KMS-11 (cell line): ENCODE measurements around the gene MGMT.

Source experiments
- H2AFZ ChIP-seq: fragments of 200-600 bp; sonication (generic); 2 replicates; pipeline ENCODE4 v1.6.1; 2016; ENCODE audit warnings: antibody characterized with exemption, mixed run types, low read depth
- H3K27ac ChIP-seq: fragments of 200-600 bp; sonication (generic); 2 replicates; pipeline ENCODE4 v1.6.1; 2016; ENCODE audit warnings: mild to moderate bottlenecking, mixed run types
- H3K27me3 ChIP-seq: fragments of 200-600 bp; sonication (generic); 2 replicates; pipeline ENCODE4 v1.6.1; 2017; ENCODE audit warnings: mild to moderate bottlenecking, low read depth, mixed run types, moderate library complexity; ENCODE audit not compliant: insufficient read depth
- H3K36me3 ChIP-seq: fragments of 200-600 bp; sonication (generic); 2 replicates; pipeline ENCODE4 v1.6.1; 2017; ENCODE audit warnings: mild to moderate bottlenecking, mixed run types; ENCODE audit not compliant: insufficient read depth
- H3K4me1 ChIP-seq: fragments of 200-600 bp; sonication (generic); 2 replicates; pipeline ENCODE4 v1.6.1; 2016; ENCODE audit warnings: mild to moderate bottlenecking, low read depth, mixed run types; ENCODE audit not compliant: poor library complexity, severe bottlenecking
- H3K4me2 ChIP-seq: fragments of 200-600 bp; sonication (generic); 2 replicates; pipeline ENCODE4 v1.7.0; 2016; ENCODE audit warnings: mild to moderate bottlenecking, mixed run types
- H3K4me3 ChIP-seq: fragments of 200-600 bp; sonication (generic); IDR thresholded peaks from 2 replicates; pipeline ENCODE4 v1.6.1; 2017; ENCODE audit warnings: low read depth, low read length, mixed read lengths; ENCODE audit not compliant: insufficient read depth
- H3K79me2 ChIP-seq: fragments of 200-600 bp; sonication (generic); 2 replicates; pipeline ENCODE4 v1.6.1; 2016; ENCODE audit warnings: low read depth, mixed run types; ENCODE audit not compliant: insufficient read depth
- H3K9ac ChIP-seq: fragments of 200-600 bp; sonication (generic); 2 replicates; pipeline ENCODE4 v1.6.1; 2016; ENCODE audit warnings: mild to moderate bottlenecking, mixed run types
- H4K20me1 ChIP-seq: fragments of 200-600 bp; sonication (generic); 2 replicates; pipeline ENCODE4 v1.6.1; 2016; ENCODE audit warnings: mild to moderate bottlenecking, mixed run types; ENCODE audit not compliant: insufficient read depth
- TF ChIP-seq, protein P1 (sequence below): fragments of 200-600 bp; sonication (generic); conservative IDR thresholded peaks from 2 replicates; pipeline ENCODE4 v1.6.1; 2017; ENCODE audit warnings: low read depth, mild to moderate bottlenecking, antibody characterized with exemption, low read length, moderate library complexity, mixed read lengths

Gene MGMT

GRCh38 chr10:129447486-129447885, 19.6 kb upstream of the MGMT start:
- Histone ChIP-seq H4K20me1 (no peaks in the 10 kb centered on the region), H2AFZ (no peak overlapping the region), H3K27ac (no peak overlapping the region), H3K4me1 (no peaks in the 10 kb centered on the region), H3K4me2 (no peak overlapping the region), H3K79me2 (no peaks in the 10 kb centered on the region), H3K27me3 (no peaks in the 10 kb centered on the region), H3K4me3 (no peak overlapping the region), H3K36me3 (no peaks in the 10 kb centered on the region), H3K9ac (no peak overlapping the region)
- TF ChIP-seq, protein P1, sequence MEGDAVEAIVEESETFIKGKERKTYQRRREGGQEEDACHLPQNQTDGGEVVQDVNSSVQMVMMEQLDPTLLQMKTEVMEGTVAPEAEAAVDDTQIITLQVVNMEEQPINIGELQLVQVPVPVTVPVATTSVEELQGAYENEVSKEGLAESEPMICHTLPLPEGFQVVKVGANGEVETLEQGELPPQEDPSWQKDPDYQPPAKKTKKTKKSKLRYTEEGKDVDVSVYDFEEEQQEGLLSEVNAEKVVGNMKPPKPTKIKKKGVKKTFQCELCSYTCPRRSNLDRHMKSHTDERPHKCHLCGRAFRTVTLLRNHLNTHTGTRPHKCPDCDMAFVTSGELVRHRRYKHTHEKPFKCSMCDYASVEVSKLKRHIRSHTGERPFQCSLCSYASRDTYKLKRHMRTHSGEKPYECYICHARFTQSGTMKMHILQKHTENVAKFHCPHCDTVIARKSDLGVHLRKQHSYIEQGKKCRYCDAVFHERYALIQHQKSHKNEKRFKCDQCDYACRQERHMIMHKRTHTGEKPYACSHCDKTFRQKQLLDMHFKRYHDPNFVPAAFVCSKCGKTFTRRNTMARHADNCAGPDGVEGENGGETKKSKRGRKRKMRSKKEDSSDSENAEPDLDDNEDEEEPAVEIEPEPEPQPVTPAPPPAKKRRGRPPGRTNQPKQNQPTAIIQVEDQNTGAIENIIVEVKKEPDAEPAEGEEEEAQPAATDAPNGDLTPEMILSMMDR: no peak

- H2AFZ ChIP-seq: no peak overlapping the region
These were observed 19.0 kb upstream of the MGMT start for GRCh38 chr10:129448086-129448485.

GRCh38 chr10:129448539-129448938, 18.5 kb upstream of the MGMT start:
- H3K9ac ChIP-seq: no peak overlapping the region
- no peaks in the 10 kb centered on the region for H4K20me1 ChIP-seq
- no peaks in the 10 kb centered on the region for H3K27me3 ChIP-seq
- H3K27ac ChIP-seq: no peak overlapping the region
- no peaks in the 10 kb centered on the region for H3K4me1 ChIP-seq
- H3K36me3 ChIP-seq: no peaks in the 10 kb centered on the region
- no peak overlapping the region for H3K4me2 ChIP-seq
- H3K79me2 ChIP-seq: no peaks in the 10 kb centered on the region
- TF ChIP-seq, protein P1: no peak
- H3K4me3 ChIP-seq: no peak overlapping the region
- no peak overlapping the region for H2AFZ ChIP-seq

More at GRCh38 chr10:129448086-129448485, 19.0 kb upstream of the MGMT start:
- no peak overlapping the region for H3K4me2 ChIP-seq
- H3K27ac ChIP-seq: no peak overlapping the region
- no peak overlapping the region for H3K4me3 ChIP-seq
- no peak overlapping the region for H3K9ac ChIP-seq
- H4K20me1 ChIP-seq: no peaks in the 10 kb centered on the region
- H3K79me2 ChIP-seq: no peaks in the 10 kb centered on the region
- H3K4me1 ChIP-seq: no peaks in the 10 kb centered on the region
- TF ChIP-seq, protein P1: no peak
- no peaks in the 10 kb centered on the region for H3K36me3 ChIP-seq
- no peaks in the 10 kb centered on the region for H3K27me3 ChIP-seq

DNA sequence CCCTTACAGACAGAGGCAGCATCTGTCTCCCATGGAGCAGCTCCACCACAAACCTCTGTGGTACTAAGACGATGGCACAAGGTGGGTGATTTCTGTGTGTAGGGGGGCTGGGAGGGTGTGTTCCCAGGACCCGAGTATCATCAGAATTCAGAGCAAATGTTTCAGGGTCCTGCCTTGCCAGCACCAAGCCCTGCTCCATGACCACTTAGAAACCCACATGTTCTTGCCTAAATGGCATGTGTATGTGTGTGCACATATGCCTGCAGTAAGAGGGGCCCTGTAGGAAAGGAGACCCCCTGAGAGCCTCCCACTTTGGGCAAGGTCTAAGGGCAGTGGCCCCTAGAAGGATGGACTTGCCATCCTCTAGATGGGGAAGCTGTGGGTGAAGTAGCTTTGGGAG, 17.1 kb upstream of the MGMT start:
- Histone ChIP-seq H3K36me3 (no peaks in the 10 kb centered on the region), H3K27me3 (no peaks in the 10 kb centered on the region), H3K4me3 (no peak overlapping the region), H2AFZ (no peak overlapping the region), H3K9ac (no peak overlapping the region), H4K20me1 (no peaks in the 10 kb centered on the region), H3K4me2 (no peak overlapping the region), H3K79me2 (no peaks in the 10 kb centered on the region), H3K27ac (no peak overlapping the region), H3K4me1 (no peaks in the 10 kb centered on the region)
- TF ChIP-seq, protein P1: no peak
